Liver (tissue), 9 donors: ENCODE results near the gene MAP4K1. TPM values are rescaled to one million over a fixed set of nuclear protein-coding genes. Genes with fewer than 3 reads are reported as not detected.

ENCODE experiments used
- DNase-seq: peaks from one replicate; pipeline ENCODE4 v3.0.0-alpha.2; 2017; ENCODE audit warnings: low spot score
- H3K27ac ChIP-seq, 2 donors: one replicate each; pipeline ENCODE4 v1.7.0; 2013; ENCODE audit warnings: inconsistent platforms in 2 of 2, low read length in 2 of 2, control low read depth in 1 of 2, low read depth in 1 of 2, mild to moderate bottlenecking in 1 of 2
- H3K27me3 ChIP-seq, 4 donors: one replicate each; pipeline versions ENCODE4 v1.6.1 to v1.7.0; 2013; ENCODE audit warnings: low read length in 3 of 4, inconsistent platforms in 1 of 4, mild to moderate bottlenecking in 1 of 4, moderate library complexity in 1 of 4; ENCODE audit not compliant: control insufficient read depth in 4 of 4, insufficient read depth in 4 of 4
- H3K36me3 ChIP-seq, 4 donors: one replicate each; pipeline versions ENCODE4 v1.6.1 to v1.7.0; 2013; ENCODE audit warnings: low read length in 3 of 4, mild to moderate bottlenecking in 3 of 4, low read depth in 1 of 4, moderate library complexity in 1 of 4; ENCODE audit not compliant: control insufficient read depth in 4 of 4, insufficient read depth in 3 of 4
- H3K4me1 ChIP-seq, 4 donors: one replicate each; pipeline versions ENCODE4 v1.6.1 to v1.7.0; 2013; ENCODE audit warnings: low read length in 3 of 4, mild to moderate bottlenecking in 3 of 4, moderate library complexity in 1 of 4; ENCODE audit not compliant: control insufficient read depth in 4 of 4, insufficient read depth in 4 of 4
- H3K4me3 ChIP-seq, 3 donors: one replicate each; pipeline versions ENCODE4 v1.6.1 to v1.7.0; 2013; ENCODE audit warnings: low read length in 3 of 3, control low read depth in 1 of 3, low read depth in 1 of 3, mild to moderate bottlenecking in 1 of 3
- H3K9ac ChIP-seq, 2 donors: one replicate each; pipeline ENCODE4 v1.7.0; 2013; ENCODE audit warnings: low read length in 2 of 2, mild to moderate bottlenecking in 2 of 2, moderate library complexity in 2 of 2, control low read depth in 1 of 2, low read depth in 1 of 2
- H3K9me3 ChIP-seq, 4 donors: one replicate each; pipeline versions ENCODE4 v1.6.1 to v1.7.0; 2013; ENCODE audit warnings: low read length in 3 of 4; ENCODE audit not compliant: control insufficient read depth in 4 of 4
- ATF3 ChIP-seq: IDR thresholded peaks from 2 replicates; pipeline ENCODE4 v1.6.1; 2016; ENCODE audit warnings: antibody characterized with exemption
- CTCF ChIP-seq: fragments of 150-350 bp; IDR thresholded peaks from 2 replicates; pipeline ENCODE4 v1.5.1; 2017; ENCODE audit warnings: improper control_type of control experiment, low read depth, low read length; ENCODE audit not compliant: missing input control
- EGR1 ChIP-seq, 2 donors: IDR thresholded peaks; 2 replicates each; pipeline ENCODE4 v1.6.1; 2016 to 2018; ENCODE audit warnings: antibody characterized with exemption in 2 of 2, low read depth in 2 of 2
- FOXA1 ChIP-seq: IDR thresholded peaks from 2 replicates; pipeline ENCODE4 v1.6.1; 2016; ENCODE audit warnings: antibody characterized with exemption
- FOXA2 ChIP-seq: IDR thresholded peaks from 2 replicates; pipeline ENCODE4 v1.6.1; 2016; ENCODE audit warnings: antibody characterized with exemption
- GABPA ChIP-seq, 2 donors: IDR thresholded peaks in 1 of 2; conservative IDR thresholded peaks in 1 of 2; 2 replicates each; pipeline ENCODE4 v1.6.1; 2016; ENCODE audit warnings: antibody characterized with exemption in 2 of 2, mild to moderate bottlenecking in 1 of 2, moderate library complexity in 1 of 2
- HNF4A ChIP-seq, 2 donors: conservative IDR thresholded peaks; 2 replicates each; pipeline ENCODE4 v1.6.1; 2016; ENCODE audit warnings: antibody characterized with exemption in 2 of 2, mild to moderate bottlenecking in 2 of 2
- HNF4G ChIP-seq: IDR thresholded peaks from 2 replicates; pipeline ENCODE4 v1.6.1; 2016; ENCODE audit warnings: antibody characterized with exemption
- JUND ChIP-seq, 2 donors: IDR thresholded peaks; 2 replicates each; pipeline ENCODE4 v1.6.1; 2016; ENCODE audit warnings: antibody characterized with exemption in 2 of 2
- MAX ChIP-seq: IDR thresholded peaks from 2 replicates; pipeline ENCODE4 v1.6.1; 2016; ENCODE audit warnings: antibody characterized with exemption
- RAD21 ChIP-seq, 2 donors: IDR thresholded peaks; 2 replicates each; pipeline ENCODE4 v1.6.1; 2016; ENCODE audit warnings: antibody characterized with exemption in 2 of 2, mild to moderate bottlenecking in 2 of 2
- REST ChIP-seq: IDR thresholded peaks from 2 replicates; pipeline ENCODE4 v1.6.1; 2016; ENCODE audit warnings: antibody characterized with exemption, mild to moderate bottlenecking
- RXRA ChIP-seq, 2 donors: IDR thresholded peaks; 2 replicates each; pipeline ENCODE4 v1.6.1; 2017 to 2018; ENCODE audit warnings: antibody characterized with exemption in 2 of 2, mild to moderate bottlenecking in 1 of 2
- SP1 ChIP-seq: IDR thresholded peaks from 2 replicates; pipeline ENCODE4 v1.6.1; 2018; ENCODE audit warnings: antibody characterized with exemption, mild to moderate bottlenecking
- TAF1 ChIP-seq: conservative IDR thresholded peaks from 2 replicates; pipeline ENCODE4 v1.6.1; 2016; ENCODE audit warnings: antibody characterized with exemption, mild to moderate bottlenecking
- YY1 ChIP-seq: IDR thresholded peaks from 2 replicates; pipeline ENCODE4 v1.6.1; 2016; ENCODE audit warnings: antibody characterized with exemption, mild to moderate bottlenecking
- ZBTB33 ChIP-seq: IDR thresholded peaks from 2 replicates; pipeline ENCODE4 v1.6.1; 2016; ENCODE audit warnings: antibody characterized with exemption
- WGBS: extraction: QIAGEN DNeasy Blood & Tissue Kit; methylation state at CpG from one replicate; pipeline ENCODE4 v1.1.7; 2013; 5-methylcytosine and 5-hydroxymethylcytosine counted together
- polyA plus RNA-seq, 2 donors: library from polyadenylated mRNA; stranded (reverse) in 1 of 2; unstranded in 1 of 2; fragments of 200-250 nt in 1 of 2; fragments of >200 nt in 1 of 2; fragmentation: Nextera tagmentation in 1 of 2; extraction: Ambion mirVana in 1 of 2; gene quantifications; one replicate each; pipeline versions ENCODE4 v1.2.1 to v1.2.3, GENCODE V29; 2013 to 2015
- total RNA-seq, 2 donors: library from RNA; depleted of rRNA; stranded (reverse); fragments of >200 nt; gene quantifications; one replicate each; pipeline ENCODE4 v1.2.3, GENCODE V29; 2014
- donor health status: healthy.
- donor health status: healthy.
- donor health status: healthy.
- donor health status: healthy.
- donor health status: healthy.

Gene MAP4K1
- total and polyA plus RNA-seq, 4 donors, result 0.89 to 3.1 (median 1.9) TPM

GRCh38 chr19:38565691-38566105 is 52.1 kb downstream of the MAP4K1 start:
- no peak overlapping the region for H3K9ac ChIP-seq
- 66% methylated on average over 21 of the region's 21 CpGs for WGBS
- peaks cover 0 to 4% (median 0%) of the 10 kb centered on the region in 4 donors for H3K4me1 ChIP-seq
- H3K4me3 ChIP-seq, result peak overlapping the region in 1 of 3 donors; percentile 34
- no peaks in the 10 kb centered on the region for H3K27me3 ChIP-seq
- DNase-seq, result no peak
- no peaks in the 10 kb centered on the region for H3K36me3 ChIP-seq
- TF ChIP-seq TAF1 (no peak), ATF3 (no peak), HNF4A (conservative IDR thresholded peaks at IDR 0.05) (no peak), HNF4G (no peak), EGR1 (IDR thresholded peaks at IDR 0.05; ENCODE audit: low read depth in 2 of 2) (no peak), RXRA (IDR thresholded peaks at IDR 0.05) (no peak), RAD21 (IDR thresholded peaks at IDR 0.05) (no peak), CTCF (no peak), FOXA2 (no peak), YY1 (no peak), ZBTB33 (no peak), JUND (IDR thresholded peaks at IDR 0.05) (no peak)
- no peaks in the 10 kb centered on the region for H3K9me3 ChIP-seq
- H3K27ac ChIP-seq, result no peak overlapping the region

GRCh38 chr19:38564981-38565690 is 52.6 kb downstream of the MAP4K1 start:
- TF ChIP-seq TAF1 (no peak), EGR1 (IDR thresholded peaks at IDR 0.05; ENCODE audit: low read depth in 2 of 2) (no peak), SP1 (no peak), FOXA2 (no peak), MAX (no peak), RAD21 (IDR thresholded peaks at IDR 0.05) (no peak), FOXA1 (no peak), RXRA (IDR thresholded peaks at IDR 0.05) (no peak), HNF4G (no peak), YY1 (no peak), ZBTB33 (no peak), HNF4A (conservative IDR thresholded peaks at IDR 0.05) (no peak), JUND (IDR thresholded peaks at IDR 0.05) (no peak), ATF3 (no peak), REST (no peak), CTCF (no peak), GABPA (IDR thresholded peaks at IDR 0.05 in 1 of 2, conservative IDR thresholded peaks at IDR 0.05 in 1 of 2) (no peak)
- Histone ChIP-seq H3K36me3 (no peaks in the 10 kb centered on the region), H3K4me1 (peaks cover 0 to 4% (median 0%) of the 10 kb centered on the region in 4 donors), H3K9ac (no peak overlapping the region), H3K27me3 (no peaks in the 10 kb centered on the region), H3K27ac (no peak overlapping the region), H3K4me3 (peak overlapping the region in 1 of 3 donors; percentile 34), H3K9me3 (no peaks in the 10 kb centered on the region)
- no peak for DNase-seq
- WGBS, result 13% methylated on average over 111 of the region's 111 CpGs
